Stimulated activated CD4-positive, alpha-beta T cell treated with anti-CD3 and anti-CD28 coated beads, Interleukin-12 subunit alpha, Interleukin-12 subunit beta, amount 100 ng/mL, for 24 hours (primary cell): Measurements from ENCODE around the gene NSD1.

Experiments
- DNase-seq, 2 experiments: peaks; one replicate each; pipeline ENCODE4 v3.0.0-alpha.2; 2020; ENCODE audit warnings: low read depth in 2 of 2

Gene NSD1

DNA sequence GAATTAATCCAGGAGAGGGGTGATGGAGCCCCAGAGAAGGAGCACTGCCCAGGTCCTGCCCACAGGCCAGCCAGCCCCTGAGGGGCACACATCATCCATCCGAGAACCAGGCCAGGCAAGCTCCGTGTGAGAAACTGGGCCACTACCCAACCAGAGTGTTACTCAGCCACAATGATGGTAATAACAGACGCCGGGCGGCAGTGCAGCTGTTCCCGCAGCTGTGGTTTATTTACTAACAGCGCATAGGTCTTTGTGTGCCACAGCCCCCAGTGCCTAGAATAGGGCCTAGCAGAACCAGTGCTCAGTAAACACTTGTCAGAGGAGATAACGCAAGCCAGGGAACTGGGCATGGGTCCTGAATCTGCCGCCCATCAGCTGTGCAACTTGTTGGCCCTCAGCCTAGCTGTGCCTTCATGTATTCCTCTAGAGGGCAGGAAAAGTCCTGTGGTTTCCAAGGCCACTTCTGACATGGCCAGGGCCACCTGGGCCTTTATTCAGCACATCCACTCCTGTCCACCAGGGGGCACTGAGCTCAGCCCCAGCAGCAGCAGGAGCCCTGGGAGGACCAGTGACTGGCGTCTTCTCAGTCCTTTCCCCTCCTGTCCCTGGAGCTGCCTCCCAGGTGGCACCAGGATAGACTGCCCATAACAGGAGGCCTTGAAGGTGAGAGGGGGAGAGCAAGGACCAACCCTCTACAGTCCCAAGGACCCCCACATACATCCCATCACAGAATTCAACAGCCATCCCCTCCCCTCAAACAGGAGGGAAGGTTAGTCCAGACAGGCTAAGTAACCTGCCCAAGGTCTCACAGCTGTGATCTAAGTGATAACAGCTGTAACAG, 176.0 kb downstream of the NSD1 start:
- DNase-seq = peak; percentile 51 to 64

DNA sequence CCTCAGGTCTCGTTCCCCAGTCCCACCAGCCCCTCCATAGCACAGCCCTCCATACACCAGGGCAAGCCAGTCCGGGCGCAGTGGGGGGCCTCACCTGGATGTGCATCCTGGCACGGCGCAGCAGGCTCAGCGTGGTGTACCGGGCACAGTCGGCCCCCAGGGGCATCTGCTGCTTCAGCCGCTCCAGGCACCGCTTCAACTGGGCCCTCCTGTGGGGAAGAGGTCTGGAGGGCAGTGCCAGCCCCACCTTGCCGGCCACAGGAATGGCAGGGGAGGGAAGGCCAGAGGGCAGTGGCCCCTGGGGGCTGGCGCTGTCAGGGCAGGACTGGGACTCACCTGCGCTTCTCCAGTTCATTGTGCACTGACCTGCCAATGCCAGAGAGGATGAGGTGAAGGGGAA, 176.8 kb downstream of the NSD1 start:
- DNase-seq = no peak

DNA sequence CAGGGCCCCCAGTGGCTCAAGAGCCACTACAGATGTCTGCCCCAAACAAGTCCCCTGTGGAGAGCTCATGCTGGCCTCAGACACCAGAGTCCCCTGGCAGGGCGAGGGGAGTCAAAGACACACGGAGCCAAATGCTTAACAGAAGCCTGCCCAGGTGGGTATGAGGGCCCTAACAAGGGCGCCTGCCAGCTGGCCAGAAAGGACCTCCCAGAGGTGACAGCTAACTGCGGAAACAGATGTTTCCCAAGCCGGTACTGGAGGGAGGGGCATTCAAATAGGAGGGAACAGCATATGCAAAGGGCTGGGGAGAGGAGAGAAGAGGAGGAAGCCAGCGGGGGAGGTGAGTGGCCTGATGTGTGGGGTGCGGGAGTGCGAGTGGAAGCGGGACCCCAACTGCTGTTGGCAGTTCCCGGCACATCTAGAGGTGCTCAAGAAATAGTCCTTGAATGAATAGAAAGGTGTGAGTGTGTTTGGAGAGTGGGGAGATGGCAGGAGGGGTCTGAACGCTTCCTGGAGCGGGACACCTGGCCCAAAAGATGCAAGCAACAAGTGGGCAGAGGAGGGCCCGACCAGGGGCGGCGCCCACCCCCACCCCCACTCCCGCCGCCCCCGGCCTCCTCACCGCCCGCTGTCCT, 177.3 kb downstream of the NSD1 start:
- DNase-seq = no peak

DNA sequence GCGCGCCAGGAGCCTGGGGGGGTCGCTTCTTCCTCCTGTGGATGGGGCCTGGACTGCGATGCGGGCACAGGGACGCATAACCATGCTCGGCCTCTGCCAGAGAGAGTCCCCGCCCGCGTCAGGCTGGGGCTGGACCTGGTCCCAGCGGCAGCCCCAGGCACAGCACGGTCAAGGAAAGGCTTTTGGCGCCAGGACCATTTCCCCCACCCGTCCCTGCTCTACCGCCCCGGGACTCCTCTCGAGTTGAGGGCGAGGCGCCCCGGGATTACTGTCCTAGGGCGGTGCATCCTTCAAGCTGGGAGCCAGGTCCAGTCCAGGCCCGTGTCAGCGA, 177.8 kb downstream of the NSD1 start:
- no peak for DNase-seq

DNA sequence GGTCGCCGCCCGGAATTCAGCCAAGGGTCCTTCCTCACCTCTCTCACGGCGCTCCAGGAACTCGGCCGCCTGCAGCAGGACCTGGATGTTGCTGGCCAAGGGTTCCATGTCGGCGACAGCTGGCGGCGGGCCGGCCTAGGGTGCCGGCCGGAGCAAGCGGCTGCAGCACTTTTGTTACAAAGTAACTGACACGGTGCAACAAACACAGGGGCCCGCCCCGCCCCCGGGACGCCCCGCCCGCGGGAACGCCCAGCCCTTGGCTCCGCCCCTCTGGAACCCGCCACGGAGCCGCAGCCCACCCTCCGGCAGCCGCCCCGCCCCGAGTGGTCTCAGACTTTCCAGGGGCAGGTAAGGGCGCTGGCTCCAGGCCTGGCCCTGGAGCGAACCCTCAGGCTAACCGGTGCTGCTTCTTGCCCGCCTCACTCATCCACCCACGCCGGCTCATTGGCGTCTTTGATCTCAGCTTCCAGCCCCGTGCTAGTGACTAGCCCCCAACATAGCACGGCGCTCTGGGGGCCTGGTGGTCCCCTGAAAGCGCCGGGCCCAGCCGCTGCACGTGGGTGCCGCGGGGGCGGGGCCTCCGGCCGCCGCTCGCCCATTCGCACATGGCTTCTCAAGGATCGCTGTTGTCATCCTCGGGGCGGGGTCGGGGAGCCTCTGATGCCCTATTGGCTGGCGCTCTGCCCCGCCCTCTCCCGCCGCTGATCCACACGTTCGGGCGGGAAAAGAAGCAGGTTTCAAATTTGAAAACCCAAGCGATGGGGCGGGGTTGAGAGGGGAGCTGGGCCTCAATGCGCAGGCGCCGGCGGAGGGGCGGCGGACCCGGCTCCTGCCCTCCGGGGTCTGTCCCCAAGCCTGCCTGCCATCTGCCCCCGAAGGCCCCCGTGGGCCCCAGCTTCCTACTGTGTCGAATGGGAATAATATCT, 178.4 kb downstream of the NSD1 start, which contains the start of gene MXD3:
MXD3 (minus strand) TSS at position 176 of the 926 bp plus-strand sequence; CDS start at position 108, 68 bp downstream.
- DNase-seq = peak; percentile 89 to 98

DNA sequence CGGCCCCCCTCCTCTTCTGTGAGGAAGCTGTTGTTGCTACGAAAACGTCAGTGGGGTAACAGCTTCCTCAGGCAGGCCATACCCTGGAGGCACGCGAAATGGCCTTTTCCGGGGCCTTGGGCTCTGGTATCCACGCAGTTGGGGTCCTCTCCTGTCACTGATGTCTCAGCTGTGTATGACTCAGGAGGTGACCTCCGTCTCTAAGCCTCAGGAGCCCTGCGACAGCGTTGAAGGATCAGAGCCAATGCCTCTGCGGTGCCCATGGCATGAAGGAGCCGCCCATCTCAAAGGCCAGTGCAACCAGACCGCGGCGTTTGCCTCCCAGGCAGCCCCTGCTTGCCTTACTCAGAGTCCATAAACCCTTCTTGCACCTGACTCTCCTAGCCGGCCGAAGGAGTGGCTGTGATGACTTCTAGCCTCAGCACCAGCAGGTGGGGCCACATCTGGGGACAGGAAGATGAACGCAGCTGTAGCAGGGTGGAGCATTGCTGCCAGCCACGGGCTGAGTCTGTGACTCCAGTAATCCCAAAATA, 179.1 kb downstream of the NSD1 start:
- peak in 1 of 2 experiments; percentile 52 for DNase-seq

DNA sequence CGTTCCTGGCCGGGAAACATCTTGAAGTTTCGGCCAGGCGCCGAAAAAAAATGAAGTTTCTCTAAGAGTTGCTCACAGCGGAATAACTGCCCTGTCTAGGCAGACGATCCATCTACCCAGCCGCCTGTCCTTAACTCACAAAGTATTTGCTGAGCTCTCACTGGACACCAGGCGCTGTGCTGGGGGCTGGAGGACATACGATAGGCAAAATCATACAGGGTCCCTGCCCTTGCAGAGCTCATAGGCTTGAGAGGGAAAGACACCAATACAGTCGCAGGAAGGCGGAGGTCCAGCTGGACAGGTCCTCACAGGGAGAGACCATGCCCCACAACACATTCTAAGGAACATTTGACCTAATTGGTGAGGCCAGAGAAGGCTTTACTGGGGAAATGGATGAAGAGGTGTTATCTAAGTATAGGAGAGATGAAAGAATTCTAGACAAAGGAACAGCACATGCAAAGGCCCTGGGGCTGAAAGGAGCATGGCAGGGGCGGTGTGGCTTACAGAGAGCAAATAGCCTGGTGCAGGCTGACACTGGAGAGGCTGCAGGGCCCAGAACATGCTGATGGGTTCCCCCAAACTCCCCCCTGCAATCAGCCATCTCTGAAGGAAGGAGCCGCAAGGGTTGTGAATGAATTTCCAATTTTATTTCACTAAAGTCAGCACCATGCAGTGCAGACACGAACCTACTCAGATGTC, 180.1 kb downstream of the NSD1 start:
- no peak for DNase-seq

DNA sequence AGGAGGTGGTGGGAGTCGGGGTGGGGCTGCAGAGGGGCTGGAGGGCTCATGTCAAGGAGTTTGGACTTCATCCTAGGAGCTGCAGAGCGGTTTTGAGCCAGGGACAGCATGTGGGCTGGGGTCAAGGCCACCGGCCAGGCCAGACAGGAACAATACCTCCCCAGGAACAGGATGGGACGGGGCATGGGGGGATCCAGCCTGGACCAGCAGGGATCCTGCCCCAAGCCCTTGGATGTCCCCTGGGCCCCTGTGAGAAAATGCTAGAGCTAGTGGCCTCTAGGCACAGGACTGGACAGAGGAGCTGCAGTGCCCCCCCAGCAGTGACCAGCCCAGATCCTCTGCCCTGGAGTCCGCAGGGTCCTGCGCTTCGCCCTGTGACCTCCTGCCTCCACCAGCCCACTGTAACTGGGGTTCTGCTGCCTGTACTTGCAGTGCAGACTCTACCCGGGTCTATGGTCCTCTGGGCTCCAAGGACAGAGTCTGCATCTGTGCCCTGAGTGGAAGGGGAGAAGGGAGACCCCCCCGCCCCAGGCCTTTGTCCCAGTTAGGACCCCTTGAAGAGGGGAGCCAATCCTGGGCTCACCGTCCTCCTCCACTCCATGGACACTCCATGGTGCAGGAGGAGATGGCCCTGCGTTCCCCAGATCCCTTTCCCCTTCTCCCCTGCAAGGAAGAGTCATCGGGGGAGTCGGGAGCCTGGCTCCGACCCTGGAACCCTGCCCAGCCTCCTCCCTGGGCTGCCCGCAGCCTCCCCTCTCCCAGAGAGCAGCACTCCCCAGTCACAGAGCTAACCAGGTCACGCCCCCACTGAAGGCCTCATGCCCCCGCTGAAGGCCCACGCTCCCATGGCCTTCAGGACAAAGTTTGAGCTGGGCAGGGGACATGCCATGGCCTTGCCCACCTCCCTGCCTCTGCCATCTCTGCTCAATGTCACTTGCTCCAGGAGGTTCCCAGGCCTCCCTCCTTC, 181.1 kb downstream of the NSD1 start:
- no peak for DNase-seq

DNA sequence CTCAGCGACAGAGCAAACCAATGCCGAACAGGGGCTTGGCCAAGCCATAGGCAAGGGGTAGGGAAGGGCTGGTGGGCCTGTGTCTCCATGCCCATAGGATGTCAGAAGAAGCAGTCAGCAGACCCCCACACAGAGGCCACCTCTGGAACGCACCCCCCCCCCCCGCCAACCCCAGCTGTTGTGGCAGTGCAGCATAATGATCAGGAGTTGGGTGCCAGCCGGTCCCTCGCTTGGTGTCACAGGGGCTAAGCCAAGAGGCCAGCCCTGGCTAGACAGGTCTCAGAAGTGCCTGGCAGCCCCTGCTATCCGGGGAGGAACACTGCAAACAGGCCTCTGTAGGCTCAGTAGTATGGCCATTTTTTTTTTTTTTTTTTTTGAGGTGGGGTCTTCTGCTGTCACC, 181.8 kb downstream of the NSD1 start:
- no peak for DNase-seq

DNA sequence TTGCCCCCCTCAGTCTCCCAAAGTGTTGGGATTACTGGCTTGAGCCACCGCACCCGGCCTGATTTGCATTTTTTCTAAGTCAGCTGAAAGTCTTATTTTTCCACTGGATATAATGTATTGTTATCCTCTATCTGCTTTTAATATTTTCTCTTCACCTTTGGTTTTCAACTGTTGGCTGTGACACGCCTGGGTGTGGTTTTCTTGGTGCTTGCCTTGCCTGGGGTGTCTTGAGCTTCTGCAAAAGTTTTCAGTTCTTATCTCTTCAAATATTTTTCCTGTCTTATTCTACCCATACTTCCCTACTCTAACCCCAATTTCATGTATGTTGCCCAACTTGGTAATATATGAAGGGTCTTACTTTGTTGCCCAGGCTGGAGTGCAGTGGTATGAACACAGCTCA, 182.4 kb downstream of the NSD1 start:
- no peak for DNase-seq

DNA sequence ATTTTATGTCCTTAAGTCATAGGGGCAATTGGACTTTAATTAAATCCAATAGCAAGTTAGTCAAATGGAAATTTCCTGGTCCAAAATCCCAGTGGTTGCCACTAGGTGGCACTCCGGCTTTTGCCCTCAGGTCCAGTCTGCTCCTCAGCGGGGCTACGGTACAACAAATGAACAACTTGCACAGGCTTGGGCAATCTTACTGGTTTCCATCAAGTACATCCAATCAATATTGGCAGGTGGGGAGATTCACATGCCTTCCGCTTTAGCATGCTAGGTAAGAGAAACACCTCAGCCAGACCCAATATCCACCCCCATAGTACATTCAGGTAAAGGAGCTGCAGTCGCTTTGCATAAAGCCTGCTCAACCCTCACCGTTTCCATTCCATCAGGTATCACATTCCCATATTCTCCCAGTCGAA, 184.4 kb downstream of the NSD1 start:
- DNase-seq = peak; percentile 50 to 71

DNA sequence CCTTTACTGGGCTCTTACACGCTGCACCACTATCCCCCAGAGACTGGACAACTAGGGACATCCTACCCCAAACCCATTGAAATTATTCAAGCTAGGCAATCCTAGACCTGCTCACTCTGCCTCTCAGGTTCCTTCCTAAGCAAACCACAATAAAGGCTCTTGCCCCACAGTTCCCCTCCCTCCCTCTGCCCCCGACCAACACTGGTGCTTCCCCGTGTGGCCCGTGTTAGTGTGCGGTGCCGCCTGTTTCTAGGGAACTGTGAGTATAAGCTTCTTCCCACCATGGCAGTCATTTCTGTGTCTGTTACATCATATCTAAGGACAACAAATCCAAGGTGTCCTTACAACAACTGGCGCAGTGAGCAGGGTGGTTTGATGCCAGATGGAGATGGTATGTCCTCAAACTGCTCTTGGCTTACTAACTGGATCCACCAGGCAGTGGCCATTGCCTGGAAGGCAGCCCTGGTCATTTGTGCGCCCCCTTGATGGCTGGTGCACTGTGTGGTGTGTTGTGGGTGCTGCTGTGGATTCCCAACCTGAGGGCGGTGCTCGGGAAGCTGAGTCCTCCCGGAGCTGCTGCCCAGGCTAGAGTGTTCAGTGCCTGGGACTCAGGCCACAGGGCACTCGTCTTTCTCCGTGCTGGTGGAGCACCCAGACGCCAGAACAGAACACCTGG, 186.5 kb downstream of the NSD1 start:
- DNase-seq = no peak

DNA sequence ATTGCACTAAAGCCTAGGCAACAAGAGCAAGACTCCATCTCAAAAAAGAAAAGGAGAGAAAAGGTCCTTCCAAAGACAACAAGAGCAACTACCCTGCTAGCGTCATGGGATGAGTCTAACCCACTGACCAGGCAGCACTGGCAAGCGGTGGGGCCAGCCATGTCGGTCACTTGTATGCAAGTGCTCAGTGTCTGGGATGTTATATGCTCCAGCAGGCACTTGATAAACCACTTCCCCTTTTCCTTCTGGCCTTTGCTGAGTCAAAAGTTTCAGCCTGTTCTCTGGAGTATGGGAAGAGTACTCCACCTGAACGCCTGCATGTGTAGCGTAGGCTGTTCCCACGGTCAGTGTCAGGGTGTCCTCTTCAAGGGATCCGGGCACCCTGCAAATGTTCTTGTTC, 187.3 kb downstream of the NSD1 start:
- DNase-seq = no peak

DNA sequence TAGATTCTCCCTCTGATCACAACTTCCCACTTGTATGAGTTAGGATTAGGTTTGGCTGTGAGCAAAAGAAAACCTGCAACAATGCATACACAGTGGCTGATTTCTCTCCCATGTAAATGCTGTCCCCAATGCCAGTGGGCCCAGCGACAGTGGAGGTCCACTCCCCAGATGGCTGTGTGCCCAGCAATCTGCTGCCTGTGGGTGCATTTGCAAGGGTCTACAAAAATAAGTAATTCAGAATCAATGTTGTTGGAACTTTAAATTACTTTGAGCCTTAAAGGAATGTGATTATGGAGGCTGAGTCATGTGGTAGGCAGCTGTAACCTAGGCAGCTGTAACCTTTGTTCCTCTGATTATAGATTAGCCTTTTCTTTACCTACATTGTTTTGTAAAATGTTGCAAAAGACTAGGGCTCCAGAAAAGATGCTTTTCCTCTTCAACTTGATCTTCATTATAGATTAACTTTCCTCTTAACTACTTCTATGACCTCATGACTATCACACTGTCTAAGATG, 192.4 kb downstream of the NSD1 start:
- DNase-seq = no peak

DNA sequence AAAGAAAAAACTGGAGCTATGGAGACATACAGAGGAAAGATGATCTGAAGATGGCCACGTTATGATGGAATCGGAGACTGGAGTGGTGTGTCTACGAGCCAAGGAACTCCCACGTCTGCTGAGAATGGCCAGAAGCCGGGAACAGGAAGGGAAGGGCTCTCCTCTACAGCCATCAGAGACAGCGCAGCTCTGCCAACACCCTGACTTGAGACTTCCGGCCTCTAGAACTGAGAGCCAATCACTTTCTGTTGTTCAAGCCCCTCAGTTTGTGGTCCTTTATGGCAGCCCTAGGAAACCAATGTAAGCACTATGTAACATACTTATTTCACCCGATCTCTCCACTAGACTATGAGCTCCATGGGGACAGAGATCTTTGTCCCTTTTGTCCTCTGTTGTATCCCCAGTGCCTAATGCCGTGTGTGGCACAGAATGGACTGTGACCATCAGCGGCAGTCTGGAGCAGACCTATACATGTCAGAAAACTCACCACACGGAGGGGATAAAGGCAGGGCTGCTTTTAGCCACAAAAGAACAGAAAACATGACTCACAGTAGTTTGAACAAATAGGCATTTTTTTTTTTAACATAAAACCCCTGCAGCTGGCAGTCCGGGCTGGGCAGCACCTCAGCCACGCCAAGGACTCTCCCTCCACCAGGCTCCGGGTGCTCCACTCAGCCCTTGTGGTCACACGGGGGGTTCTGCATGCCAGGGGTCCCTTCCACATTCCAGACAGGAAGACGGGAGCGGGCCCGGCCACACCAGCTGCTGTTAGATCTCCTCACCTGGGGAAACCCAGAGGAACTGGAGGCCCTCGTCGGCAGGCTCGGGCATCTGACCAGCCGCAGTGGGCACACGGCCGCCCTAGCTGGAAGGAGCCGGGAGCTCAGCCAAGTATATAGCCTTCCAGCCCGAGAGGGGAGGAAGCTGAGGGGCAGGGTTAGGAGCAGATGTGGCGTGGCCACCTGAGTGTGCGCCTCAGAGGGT, 194.3 kb downstream of the NSD1 start:
- no peak for DNase-seq

DNA sequence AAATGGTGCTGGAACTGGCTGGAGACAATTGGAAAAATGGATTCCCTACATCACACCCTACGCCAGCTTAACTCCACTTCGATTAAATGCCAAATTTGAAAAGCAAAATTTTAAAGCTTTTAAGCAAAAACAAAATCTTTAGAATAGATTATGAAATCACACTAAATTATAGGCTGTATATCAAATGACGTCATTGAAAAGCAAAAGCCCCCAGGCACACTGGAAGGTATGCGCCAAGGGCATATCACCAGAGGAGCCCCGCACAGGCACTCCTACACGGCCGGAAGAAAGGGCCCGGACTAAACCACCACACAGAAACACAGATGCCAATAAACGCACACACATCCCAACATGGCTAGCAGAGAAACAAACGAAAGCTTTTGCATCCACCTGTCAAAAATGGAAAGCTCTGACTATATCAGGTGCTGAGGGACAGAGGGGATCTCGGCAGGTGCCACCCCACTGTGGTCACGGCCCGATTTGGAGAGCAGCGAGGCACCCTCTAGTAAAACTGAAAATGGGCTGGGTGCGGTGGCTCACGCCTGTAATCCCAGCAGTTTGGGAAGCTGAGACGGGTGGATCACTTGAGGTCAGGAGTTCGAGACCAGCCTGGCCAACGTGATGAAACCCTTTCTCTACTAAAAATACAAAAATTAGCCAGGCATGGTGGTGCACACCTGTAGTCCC, 195.1 kb downstream of the NSD1 start:
- no peak for DNase-seq

DNA sequence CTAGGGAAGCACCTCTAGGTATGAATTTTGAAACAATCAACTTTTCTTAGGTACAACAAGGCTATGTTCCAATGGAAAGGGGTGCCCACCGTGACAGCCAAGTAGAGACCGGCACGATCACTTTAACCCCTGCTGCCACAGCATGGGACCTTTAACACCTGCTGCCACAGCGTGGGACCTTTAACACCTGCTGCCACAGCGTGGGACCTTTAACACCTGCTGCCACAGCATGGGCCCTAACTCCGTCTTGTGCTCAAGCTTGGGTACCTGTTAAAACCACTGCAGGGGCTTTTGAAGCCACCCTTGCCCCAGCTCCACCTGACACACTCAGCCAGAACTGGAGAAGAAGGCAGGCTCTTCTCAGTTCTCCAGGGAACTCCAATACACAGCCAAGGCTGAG, 196.3 kb downstream of the NSD1 start:
- no peak for DNase-seq
